ENCODE data around the gene PLPP1. TPM values are rescaled to one million over a fixed set of nuclear protein-coding genes. Genes with fewer than 3 reads are reported as not detected.

PLPP1 gene
- total RNA-seq, 1 experiment from 2014 or later, result 10.5 TPM

DNA sequence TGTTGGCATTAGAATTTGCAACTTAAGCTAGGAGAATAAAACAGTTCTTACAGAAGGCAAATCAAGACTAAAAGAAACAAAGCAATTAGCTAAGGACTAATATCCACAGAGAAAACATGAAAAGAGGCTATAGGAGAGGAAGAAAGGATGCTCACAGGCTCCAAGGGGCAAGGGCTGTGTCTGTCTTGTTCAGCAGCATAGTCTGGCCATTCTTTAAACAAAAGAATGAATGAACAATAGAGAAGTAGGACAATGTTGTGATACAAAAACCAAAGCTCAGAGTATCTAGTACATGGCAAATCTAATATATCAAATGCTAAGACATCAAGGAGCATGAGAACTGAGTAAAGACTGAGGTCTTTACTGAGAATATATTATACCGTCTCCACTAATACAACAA is 39.5 kb downstream of the PLPP1 start:
- no peaks in the 10 kb centered on the region for H3K4me1 ChIP-seq (ENCODE audit: control insufficient read depth in 1 of 2, insufficient read depth in 2 of 2, low read length in 2 of 2)
- no peaks in the 10 kb centered on the region for H4K20me1 ChIP-seq (ENCODE audit: insufficient read depth)
- H3K9me3 ChIP-seq (ENCODE audit: control insufficient read depth in 1 of 2, insufficient read depth in 1 of 2, low read depth in 1 of 2, low read length in 2 of 2), result no peaks in the 10 kb centered on the region
- no peaks in the 10 kb centered on the region for H3K9me2 ChIP-seq (ENCODE audit: insufficient read depth)
- BruUV-seq (replicated peaks), result no TSS peak
- H3K9ac ChIP-seq (ENCODE audit: low read length), result no peak overlapping the region
- no peak overlapping the region for H3K4me3 ChIP-seq (replicated peaks in 1 of 2; ENCODE audit: low read depth in 1 of 2, low read length in 2 of 2)
- H3K79me2 ChIP-seq (ENCODE audit: insufficient read depth, low read length), result no peaks in the 10 kb centered on the region
- TF ChIP-seq ELF1 (IDR thresholded peaks at IDR 0.05; ENCODE audit: borderline replicate concordance, low read depth) (no peak), SP1 (IDR thresholded peaks at IDR 0.05; ENCODE audit: low read depth) (no peak), EGR1 (IDR thresholded peaks at IDR 0.05; ENCODE audit: low read depth) (no peak), CEBPB (IDR thresholded peaks at IDR 0.05; ENCODE audit: low read depth) (no peak), ZNF274 (IDR thresholded peaks at IDR 0.05; ENCODE audit: low read depth, low read length) (no peak), EZH2phosphoT487 (IDR thresholded peaks at IDR 0.05; ENCODE audit: borderline replicate concordance) (no peak)
- TF ChIP-seq, protein P1, sequence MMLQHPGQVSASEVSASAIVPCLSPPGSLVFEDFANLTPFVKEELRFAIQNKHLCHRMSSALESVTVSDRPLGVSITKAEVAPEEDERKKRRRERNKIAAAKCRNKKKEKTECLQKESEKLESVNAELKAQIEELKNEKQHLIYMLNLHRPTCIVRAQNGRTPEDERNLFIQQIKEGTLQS (IDR thresholded peaks at IDR 0.05), result no peak
- TF ChIP-seq, protein P2, sequence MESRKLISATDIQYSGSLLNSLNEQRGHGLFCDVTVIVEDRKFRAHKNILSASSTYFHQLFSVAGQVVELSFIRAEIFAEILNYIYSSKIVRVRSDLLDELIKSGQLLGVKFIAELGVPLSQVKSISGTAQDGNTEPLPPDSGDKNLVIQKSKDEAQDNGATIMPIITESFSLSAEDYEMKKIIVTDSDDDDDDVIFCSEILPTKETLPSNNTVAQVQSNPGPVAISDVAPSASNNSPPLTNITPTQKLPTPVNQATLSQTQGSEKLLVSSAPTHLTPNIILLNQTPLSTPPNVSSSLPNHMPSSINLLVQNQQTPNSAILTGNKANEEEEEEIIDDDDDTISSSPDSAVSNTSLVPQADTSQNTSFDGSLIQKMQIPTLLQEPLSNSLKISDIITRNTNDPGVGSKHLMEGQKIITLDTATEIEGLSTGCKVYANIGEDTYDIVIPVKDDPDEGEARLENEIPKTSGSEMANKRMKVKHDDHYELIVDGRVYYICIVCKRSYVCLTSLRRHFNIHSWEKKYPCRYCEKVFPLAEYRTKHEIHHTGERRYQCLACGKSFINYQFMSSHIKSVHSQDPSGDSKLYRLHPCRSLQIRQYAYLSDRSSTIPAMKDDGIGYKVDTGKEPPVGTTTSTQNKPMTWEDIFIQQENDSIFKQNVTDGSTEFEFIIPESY (IDR thresholded peaks at IDR 0.05; ENCODE audit: extremely low read depth, insufficient replicate concordance, low read length), result no peak
- TF ChIP-seq, protein P3, sequence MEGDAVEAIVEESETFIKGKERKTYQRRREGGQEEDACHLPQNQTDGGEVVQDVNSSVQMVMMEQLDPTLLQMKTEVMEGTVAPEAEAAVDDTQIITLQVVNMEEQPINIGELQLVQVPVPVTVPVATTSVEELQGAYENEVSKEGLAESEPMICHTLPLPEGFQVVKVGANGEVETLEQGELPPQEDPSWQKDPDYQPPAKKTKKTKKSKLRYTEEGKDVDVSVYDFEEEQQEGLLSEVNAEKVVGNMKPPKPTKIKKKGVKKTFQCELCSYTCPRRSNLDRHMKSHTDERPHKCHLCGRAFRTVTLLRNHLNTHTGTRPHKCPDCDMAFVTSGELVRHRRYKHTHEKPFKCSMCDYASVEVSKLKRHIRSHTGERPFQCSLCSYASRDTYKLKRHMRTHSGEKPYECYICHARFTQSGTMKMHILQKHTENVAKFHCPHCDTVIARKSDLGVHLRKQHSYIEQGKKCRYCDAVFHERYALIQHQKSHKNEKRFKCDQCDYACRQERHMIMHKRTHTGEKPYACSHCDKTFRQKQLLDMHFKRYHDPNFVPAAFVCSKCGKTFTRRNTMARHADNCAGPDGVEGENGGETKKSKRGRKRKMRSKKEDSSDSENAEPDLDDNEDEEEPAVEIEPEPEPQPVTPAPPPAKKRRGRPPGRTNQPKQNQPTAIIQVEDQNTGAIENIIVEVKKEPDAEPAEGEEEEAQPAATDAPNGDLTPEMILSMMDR (IDR thresholded peaks at IDR 0.05 in 2 of 3, conservative IDR thresholded peaks at IDR 0.05 in 1 of 3; ENCODE audit: borderline replicate concordance in 1 of 3, insufficient read depth in 1 of 3, low read depth in 2 of 3, low read length in 2 of 3), result no peak
- H3K27ac ChIP-seq (ENCODE audit: low read depth, low read length), result no peak overlapping the region
- RAD21 ChIA-PET (ENCODE audit: low non-redundant PET in 1 of 2, low total read pairs in 2 of 2, uncharacterized antibody in 2 of 2, unreplicated experiment in 2 of 2), result no interaction called here
- no peaks in the 10 kb centered on the region for H3K36me3 ChIP-seq (ENCODE audit: control insufficient read depth in 1 of 2, insufficient read depth in 2 of 2, low read length in 2 of 2)
- CTCF ChIA-PET, result no interaction called here
- intact Hi-C loops (cut with micrococcal nuclease), result no loop called here
- POLR2A ChIA-PET, result no interaction called here
- no peaks in the 10 kb centered on the region for H3K27me3 ChIP-seq (ENCODE audit: insufficient read depth, low read length)
- ATAC-seq, result no peak
- no peak for DNase-seq (ENCODE audit: low read depth, low spot score)
- H3K4me2 ChIP-seq (ENCODE audit: low read length), result no peak overlapping the region
- H2AFZ ChIP-seq (ENCODE audit: low read depth, low read length, poor library complexity, severe bottlenecking), result no peak overlapping the region

Data from HCT116 (cell line).